CD14-positive monocyte (primary cell): Measurements from ENCODE around the gene CNPY1. TPM values are rescaled to one million over a fixed set of nuclear protein-coding genes. Genes with fewer than 3 reads are reported as not detected.

Source experiments
- DNase-seq, 3 donors: peaks; one replicate each; pipeline ENCODE4 v3.0.0-alpha.2; 2011 to 2022
- H2AFZ ChIP-seq: 2 replicates; pipeline ENCODE4 v1.6.0; 2012; ENCODE audit warnings: mild to moderate bottlenecking, low read depth, low read length, inconsistent platforms; ENCODE audit not compliant: insufficient read depth, poor library complexity, severe bottlenecking
- H3K27ac ChIP-seq, 2 donors: 1 replicate in 1 of 2; 2 replicates in 1 of 2; pipeline ENCODE4 v1.5.1; 2012 to 2013; ENCODE audit warnings: low read length in 2 of 2, control low read depth in 1 of 2, inconsistent platforms in 1 of 2, low read depth in 1 of 2, mild to moderate bottlenecking in 1 of 2
- H3K27me3 ChIP-seq, 2 donors: one replicate each; pipeline versions ENCODE4 v1.6.0 to v1.6.1; 2011 to 2013; ENCODE audit warnings: low read length in 2 of 2; ENCODE audit not compliant: control insufficient read depth in 2 of 2, insufficient read depth in 2 of 2
- H3K36me3 ChIP-seq, 2 donors: replicated peaks in 1 of 2; 1 replicate in 1 of 2; 2 replicates in 1 of 2; pipeline versions ENCODE4 v1.5.1 to v1.6.1; 2012 to 2013; ENCODE audit warnings: low read length in 2 of 2, control low read depth in 1 of 2, inconsistent platforms in 1 of 2, mild to moderate bottlenecking in 1 of 2; ENCODE audit not compliant: insufficient read depth in 2 of 2, control insufficient read depth in 1 of 2
- H3K4me1 ChIP-seq, 2 donors: 1 replicate in 1 of 2; 2 replicates in 1 of 2; pipeline versions ENCODE4 v1.5.1 to v1.6.1; 2012 to 2013; ENCODE audit warnings: low read length in 2 of 2, control low read depth in 1 of 2, inconsistent platforms in 1 of 2, mild to moderate bottlenecking in 1 of 2, moderate library complexity in 1 of 2; ENCODE audit not compliant: insufficient read depth in 2 of 2, control insufficient read depth in 1 of 2
- H3K4me2 ChIP-seq: replicated peaks from 2 replicates; pipeline ENCODE3; 2012; ENCODE audit warnings: low read length, moderate library complexity, mild to moderate bottlenecking; ENCODE audit not compliant: poor library complexity, severe bottlenecking; ENCODE audit errors: extremely low read depth
- H3K4me3 ChIP-seq, 3 experiments: fragments of 200-600 bp in 1 of 3; sonication (generic) in 1 of 3; replicated peaks in 1 of 3; 1 replicate in 2 of 3; 2 replicates in 1 of 3; pipeline ENCODE4 v1.5.1; 2011 to 2013; ENCODE audit warnings: low read length in 3 of 3, mild to moderate bottlenecking in 3 of 3, control low read depth in 2 of 3, low read depth in 2 of 3, inconsistent platforms in 1 of 3, moderate library complexity in 1 of 3
- H3K79me2 ChIP-seq: 2 replicates; pipeline ENCODE4 v1.6.0; 2012; ENCODE audit warnings: mild to moderate bottlenecking, control low read depth, inconsistent platforms, low read length, moderate library complexity; ENCODE audit not compliant: insufficient read depth
- H3K9ac ChIP-seq: 2 replicates; pipeline ENCODE4 v1.6.0; 2017; ENCODE audit warnings: low read length, mild to moderate bottlenecking; ENCODE audit not compliant: insufficient read depth, poor library complexity, severe bottlenecking
- H3K9me3 ChIP-seq, 2 donors: replicated peaks in 1 of 2; 1 replicate in 1 of 2; 2 replicates in 1 of 2; pipeline versions ENCODE4 v1.5.1 to v1.6.1; 2012 to 2013; ENCODE audit warnings: low read length in 2 of 2, control low read depth in 1 of 2; ENCODE audit not compliant: control insufficient read depth in 1 of 2, insufficient read depth in 1 of 2
- H4K20me1 ChIP-seq: 2 replicates; pipeline ENCODE4 v1.6.0; 2012; ENCODE audit warnings: mild to moderate bottlenecking, low read length, control low read depth, moderate library complexity; ENCODE audit not compliant: insufficient read depth
- H3K27ac Mint-ChIP-seq, 7 donors: one replicate each; pipeline ENCODE4 v1.8.0; 2020; ENCODE audit warnings: mild to moderate bottlenecking in 7 of 7, mixed read lengths in 7 of 7, moderate library complexity in 6 of 7, inconsistent platforms in 2 of 7
- H3K27me3 Mint-ChIP-seq, 3 donors: one replicate each; pipeline ENCODE4 v1.8.0; 2021 to 2022; ENCODE audit warnings: low read depth in 3 of 3, mild to moderate bottlenecking in 3 of 3, mixed read lengths in 3 of 3, moderate library complexity in 3 of 3, inconsistent platforms in 1 of 3
- H3K36me3 Mint-ChIP-seq, 2 donors: one replicate each; pipeline ENCODE4 v1.8.0; 2020; ENCODE audit warnings: mixed read lengths in 2 of 2, inconsistent platforms in 1 of 2, mild to moderate bottlenecking in 1 of 2
- H3K4me1 Mint-ChIP-seq: one replicate; pipeline ENCODE4 v1.8.0; 2020; ENCODE audit warnings: mild to moderate bottlenecking, mixed read lengths
- H3K4me3 Mint-ChIP-seq, 2 donors: one replicate each; pipeline ENCODE4 v1.8.0; 2020; ENCODE audit warnings: mild to moderate bottlenecking in 2 of 2, mixed read lengths in 2 of 2, moderate library complexity in 1 of 2
- H3K9me3 Mint-ChIP-seq, 7 donors: one replicate each; pipeline ENCODE4 v1.8.0; 2020 to 2022; ENCODE audit warnings: mixed read lengths in 7 of 7, mild to moderate bottlenecking in 6 of 7, moderate library complexity in 6 of 7, inconsistent platforms in 2 of 7
- CTCF ChIP-seq: fragments of 200-600 bp; IDR thresholded peaks from one replicate; pipeline ENCODE4 v1.8.0; 2022; ENCODE audit warnings: antibody characterized with exemption, mild to moderate bottlenecking
- WGBS: methylation state at CpG from one replicate; pipeline ENCODE4 v1.1.5; 2013; ENCODE audit warnings: missing lambda C conversion rate; ENCODE audit not compliant: insufficient coverage; 5-methylcytosine and 5-hydroxymethylcytosine counted together
- intact Hi-C, 2 donors: fragments of 100-400 bp; cut with micrococcal nuclease; formaldehyde crosslinking; loops; one replicate each; pipeline versions ENCODE4 v1.15.0 to v1.15.1; 2023
- polyA plus RNA-seq, 3 donors: library from polyadenylated mRNA; depleted of rRNA in 1 of 3; unstranded in 2 of 3; stranded (reverse) in 1 of 3; fragments of 300-500 nt in 2 of 3; fragments of >200 nt in 1 of 3; fragmentation: Illumina TruSeq in 2 of 3; gene quantifications; 1 replicate in 2 of 3; 2 replicates in 1 of 3; pipeline ENCODE4 v1.2.3, GENCODE V29; 2012 to 2021

CNPY1 gene
- polyA plus RNA-seq, 3 donors = not detected

DNA sequence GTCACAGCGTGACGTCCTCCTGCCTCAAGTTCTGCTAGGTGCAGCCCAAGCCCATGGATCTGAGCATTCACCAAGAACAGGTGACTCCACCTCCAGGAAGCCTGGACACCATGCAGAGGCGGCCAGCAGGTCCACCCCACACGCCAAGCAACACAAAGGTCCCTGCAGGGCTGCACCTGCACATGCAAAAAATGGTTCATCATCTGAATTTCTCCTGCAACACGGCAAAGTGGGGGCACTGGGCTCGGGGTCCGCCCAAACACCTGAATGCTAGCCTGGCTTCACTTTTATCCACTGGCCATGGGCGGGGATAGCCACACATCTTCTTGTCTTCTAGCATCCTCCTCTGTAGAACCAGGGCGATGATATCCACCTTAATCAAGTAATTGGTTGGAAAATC is 28.9 kb downstream of the CNPY1 start:
- H4K20me1 ChIP-seq = no peaks in the 10 kb centered on the region
- H3K4me2 ChIP-seq = no peak overlapping the region
- H2AFZ ChIP-seq = no peak overlapping the region
- Mint-ChIP-seq H3K9me3 (no peaks in the 10 kb centered on the region), H3K36me3 (no peaks in the 10 kb centered on the region), H3K4me1 (no peaks in the 10 kb centered on the region), H3K4me3 (peak overlapping the region in 1 of 2 donors; percentile 24), H3K27me3 (peaks cover 50 to 87% (median 69%) of the 10 kb centered on the region in 3 donors), H3K27ac (no peak overlapping the region)
- intact Hi-C loops = no loop called here
- H3K27ac ChIP-seq = no peak overlapping the region
- H3K9me3 ChIP-seq = no peaks in the 10 kb centered on the region
- no peaks in the 10 kb centered on the region for H3K36me3 ChIP-seq
- no peak for DNase-seq
- H3K9ac ChIP-seq = no peak overlapping the region
- H3K4me3 ChIP-seq = no peak overlapping the region
- H3K79me2 ChIP-seq = no peaks in the 10 kb centered on the region
- no peaks in the 10 kb centered on the region for H3K4me1 ChIP-seq
- no peak for TF ChIP-seq CTCF
- 85% methylated on average over 8 of the region's 9 CpGs for WGBS
- H3K27me3 ChIP-seq = peaks cover 15 to 58% of the 10 kb centered on the region in 2 donors

GRCh38 chr7:155516466-155516865 is 29.9 kb downstream of the CNPY1 start:
- Mint-ChIP-seq H3K27ac (no peak overlapping the region), H3K4me1 (no peaks in the 10 kb centered on the region), H3K36me3 (no peaks in the 10 kb centered on the region), H3K9me3 (no peaks in the 10 kb centered on the region), H3K27me3 (peaks cover 53 to 91% (median 69%) of the 10 kb centered on the region in 3 donors), H3K4me3 (no peak overlapping the region)
- Histone ChIP-seq H3K4me2 (no peak overlapping the region), H3K27ac (no peak overlapping the region), H4K20me1 (no peaks in the 10 kb centered on the region), H3K27me3 (peaks cover 25 to 64% of the 10 kb centered on the region in 2 donors), H2AFZ (no peak overlapping the region), H3K9ac (no peak overlapping the region), H3K36me3 (no peaks in the 10 kb centered on the region), H3K79me2 (no peaks in the 10 kb centered on the region), H3K4me3 (no peak overlapping the region), H3K9me3 (peaks cover 0 to 4% of the 10 kb centered on the region in 2 donors), H3K4me1 (no peaks in the 10 kb centered on the region)
- 93% methylated on average over 12 of the region's 12 CpGs for WGBS
- no peak for DNase-seq
- TF ChIP-seq CTCF = no peak
- intact Hi-C loops = no loop called here
